ENCODE results near the gene RNASEL. TPM values are rescaled to one million over a fixed set of nuclear protein-coding genes. Genes with fewer than 3 reads are reported as not detected.

Gene RNASEL
- total RNA-seq, 4 donors from 2014 or later = 12.3 to 17.9 (median 15.3) TPM

DNA sequence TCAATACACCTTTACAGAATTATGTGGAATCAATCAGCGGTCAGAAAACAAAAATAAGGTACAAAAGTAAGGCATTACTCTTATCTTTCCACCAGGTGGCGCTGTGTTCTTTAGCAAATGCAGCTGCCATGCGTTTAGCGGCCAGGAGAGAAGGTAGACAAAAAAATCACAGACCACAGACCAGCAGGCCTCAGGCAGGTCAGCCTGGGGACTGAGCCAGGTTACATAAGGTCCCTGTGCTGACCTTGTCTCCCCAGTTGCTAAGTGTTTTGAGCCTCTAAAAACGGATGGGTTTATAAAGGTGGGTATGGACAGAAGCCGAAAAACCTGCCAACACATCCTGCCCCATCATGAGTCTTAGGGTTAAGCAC is 12.3 kb upstream of the RNASEL start:
- intact Hi-C loops (cut with DNase I) = loop anchor here (2.0 kb wide), 1 partner anchor 181 kb away; no protein-coding TSS in a partner anchor
- Histone ChIP-seq H3K4me3 (replicated peaks in 1 of 3) (peak overlapping the region in 1 of 3 donors; percentile 88), H3K36me3 (peaks cover 18 to 29% of the 10 kb centered on the region in 2 donors), H3K4me1 (peaks cover 28 to 51% of the 10 kb centered on the region in 2 donors), H3K27me3 (no peaks in the 10 kb centered on the region), H3K27ac (peak overlapping the region; percentile 86 to 95 (median 90)), H3K9me3 (no peaks in the 10 kb centered on the region)
- 15% methylated on average over 6 of the region's 6 CpGs for WGBS, 2 donors
- TF ChIP-seq POLR2A (IDR thresholded peaks at IDR 0.05) = no peak
- TF ChIP-seq, protein P1, sequence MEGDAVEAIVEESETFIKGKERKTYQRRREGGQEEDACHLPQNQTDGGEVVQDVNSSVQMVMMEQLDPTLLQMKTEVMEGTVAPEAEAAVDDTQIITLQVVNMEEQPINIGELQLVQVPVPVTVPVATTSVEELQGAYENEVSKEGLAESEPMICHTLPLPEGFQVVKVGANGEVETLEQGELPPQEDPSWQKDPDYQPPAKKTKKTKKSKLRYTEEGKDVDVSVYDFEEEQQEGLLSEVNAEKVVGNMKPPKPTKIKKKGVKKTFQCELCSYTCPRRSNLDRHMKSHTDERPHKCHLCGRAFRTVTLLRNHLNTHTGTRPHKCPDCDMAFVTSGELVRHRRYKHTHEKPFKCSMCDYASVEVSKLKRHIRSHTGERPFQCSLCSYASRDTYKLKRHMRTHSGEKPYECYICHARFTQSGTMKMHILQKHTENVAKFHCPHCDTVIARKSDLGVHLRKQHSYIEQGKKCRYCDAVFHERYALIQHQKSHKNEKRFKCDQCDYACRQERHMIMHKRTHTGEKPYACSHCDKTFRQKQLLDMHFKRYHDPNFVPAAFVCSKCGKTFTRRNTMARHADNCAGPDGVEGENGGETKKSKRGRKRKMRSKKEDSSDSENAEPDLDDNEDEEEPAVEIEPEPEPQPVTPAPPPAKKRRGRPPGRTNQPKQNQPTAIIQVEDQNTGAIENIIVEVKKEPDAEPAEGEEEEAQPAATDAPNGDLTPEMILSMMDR (IDR thresholded peaks at IDR 0.05) = peak; percentile 63 to 98 (median 94)
- peak; percentile 83 to 84 for DNase-seq

GRCh38 chr1:182600745-182601415 is 11.8 kb upstream of the RNASEL start:
- peaks cover 18 to 29% of the 10 kb centered on the region in 2 donors for H3K36me3 ChIP-seq
- H3K27ac ChIP-seq = peak overlapping the region; percentile 86 to 95 (median 90)
- intact Hi-C loops (cut with DNase I) = loop anchor here (2.0 kb wide), 1 partner anchor 182 kb away; no protein-coding TSS in a partner anchor
- TF ChIP-seq, protein P1 (IDR thresholded peaks at IDR 0.05) = no peak
- TF ChIP-seq POLR2A (IDR thresholded peaks at IDR 0.05) = no peak
- H3K9me3 ChIP-seq = no peaks in the 10 kb centered on the region
- H3K27me3 ChIP-seq = no peaks in the 10 kb centered on the region
- peak overlapping the region in 1 of 3 donors; percentile 6 for H3K4me3 ChIP-seq (replicated peaks in 1 of 3)
- peaks cover 28 to 46% of the 10 kb centered on the region in 2 donors for H3K4me1 ChIP-seq
- WGBS, 2 donors = 60 to 64% methylated on average over 5 of the region's 5 CpGs
- DNase-seq = no peak

- Histone ChIP-seq H3K27ac (peak overlapping the region in 2 of 3 donors; percentile 90 to 95), H3K36me3 (peaks cover 18 to 29% of the 10 kb centered on the region in 2 donors), H3K27me3 (no peaks in the 10 kb centered on the region), H3K4me3 (replicated peaks in 1 of 3) (no peak overlapping the region), H3K9me3 (no peaks in the 10 kb centered on the region), H3K4me1 (peaks cover 28 to 45% of the 10 kb centered on the region in 2 donors)
- intact Hi-C loops (cut with DNase I) = loop anchor here (2.0 kb wide), 1 partner anchor 183 kb away; no protein-coding TSS in a partner anchor
- no peak for TF ChIP-seq POLR2A (IDR thresholded peaks at IDR 0.05)
- TF ChIP-seq, protein P1 (IDR thresholded peaks at IDR 0.05) = no peak
- no peak for DNase-seq
- 85 to 86% methylated on average over 17 of the region's 17 CpGs for WGBS, 2 donors
Observed at GRCh38 chr1:182600036-182600713, 11.1 kb upstream of the RNASEL start.

- peaks cover 18 to 29% of the 10 kb centered on the region in 2 donors for H3K36me3 ChIP-seq
- 69 to 72% methylated on average over 4 to 6 of the region's 6 CpGs for WGBS, 2 donors
- intact Hi-C loops (cut with DNase I) = loop anchor here (10.0 kb wide), 1 partner anchor 515 kb away; no protein-coding TSS in a partner anchor
- H3K9me3 ChIP-seq = no peaks in the 10 kb centered on the region
- peaks cover 28 to 41% of the 10 kb centered on the region in 2 donors for H3K4me1 ChIP-seq
- H3K4me3 ChIP-seq (replicated peaks in 1 of 3) = no peak overlapping the region
- TF ChIP-seq POLR2A (IDR thresholded peaks at IDR 0.05) = no peak
- TF ChIP-seq, protein P1 (IDR thresholded peaks at IDR 0.05) = peak in 3 of 6 experiments; percentile 24 to 31 (median 28)
- H3K27ac ChIP-seq = peak overlapping the region; percentile 18 to 95 (median 90)
- DNase-seq = no peak
- H3K27me3 ChIP-seq = no peaks in the 10 kb centered on the region
Observed at GRCh38 chr1:182599339-182599738, 10.3 kb upstream of the RNASEL start.
